Measurements from ENCODE around the gene ATOH8. TPM values are rescaled to one million over a fixed set of nuclear protein-coding genes. Genes with fewer than 3 reads are reported as not detected.

The ATOH8 gene
- total and polyA plus RNA-seq, 11 donors = 11.8 to 103 (median 19.0) TPM

- DNase-seq (peak in 2 of 5 donors; percentile 73 to 75), ATAC-seq (peak in 2 of 4 donors; percentile 1 to 11)
- H3K4me1 ChIP-seq = peaks cover 18 to 87% (median 75%) of the 10 kb centered on the region in 12 donors
- H3K36me3 ChIP-seq = no peaks in the 10 kb centered on the region
- intact Hi-C loops (cut with DNase I) = no loop called here
- no peaks in the 10 kb centered on the region for H3K9me3 ChIP-seq
- H3K27me3 ChIP-seq = no peaks in the 10 kb centered on the region
- H3K4me3 ChIP-seq = peak overlapping the region in 1 of 12 donors; percentile 12
- 37 to 53% (median 46%) methylated on average over 10 of the region's 10 CpGs for WGBS, 4 donors
- no peak for TF ChIP-seq POLR2A (IDR thresholded peaks at IDR 0.05)
- no peak for TF ChIP-seq CTCF (IDR thresholded peaks at IDR 0.05)
- H3K27ac ChIP-seq = peak overlapping the region; percentile 31 to 92 (median 75)
These were observed 8.8 kb upstream of the ATOH8 start for GRCh38 chr2:85744741-85745601.

- no peak for ATAC-seq
- Histone ChIP-seq H3K27ac (peak overlapping the region; percentile 31 to 92 (median 75)), H3K4me1 (peaks cover 18 to 90% (median 77%) of the 10 kb centered on the region in 12 donors), H3K27me3 (no peaks in the 10 kb centered on the region), H3K36me3 (no peaks in the 10 kb centered on the region), H3K9me3 (no peaks in the 10 kb centered on the region), H3K4me3 (peak overlapping the region in 1 of 12 donors; percentile 12)
- intact Hi-C loops (cut with DNase I) = no loop called here
- no peak for DNase-seq
- TF ChIP-seq POLR2A (IDR thresholded peaks at IDR 0.05) = no peak
- WGBS, 4 donors = 46 to 61% (median 57%) methylated on average over 8 of the region's 8 CpGs
These were observed 8.2 kb upstream of the ATOH8 start for GRCh38 chr2:85745619-85746018.

- Histone ChIP-seq H3K4me1 (peaks cover 22 to 90% (median 77%) of the 10 kb centered on the region in 12 donors), H3K27me3 (no peaks in the 10 kb centered on the region), H3K27ac (peak overlapping the region in 5 of 12 donors; percentile 28 to 86 (median 75)), H3K4me3 (no peak overlapping the region), H3K9me3 (no peaks in the 10 kb centered on the region), H3K36me3 (no peaks in the 10 kb centered on the region)
- TF ChIP-seq POLR2A (IDR thresholded peaks at IDR 0.05) = no peak
- no peak for TF ChIP-seq CTCF (IDR thresholded peaks at IDR 0.05)
- no peak for ATAC-seq
- intact Hi-C loops (cut with DNase I) = no loop called here
- 79 to 84% (median 82%) methylated on average over 8 of the region's 8 CpGs for WGBS, 4 donors
- peak in 1 of 5 donors; percentile 10 for DNase-seq
These were observed 7.3 kb upstream of the ATOH8 start for GRCh38 chr2:85746321-85747004.

GRCh38 chr2:85747441-85747840 is 6.3 kb upstream of the ATOH8 start:
- peak overlapping the region in 1 of 12 donors; percentile 96 for H3K27ac ChIP-seq
- intact Hi-C loops (cut with DNase I) = no loop called here
- TF ChIP-seq CTCF (IDR thresholded peaks at IDR 0.05) (no peak), POLR2A (IDR thresholded peaks at IDR 0.05) (no peak)
- H3K4me1 ChIP-seq = peaks cover 22 to 86% (median 73%) of the 10 kb centered on the region in 12 donors
- DNase-seq (peak in 1 of 5 donors; percentile 22), ATAC-seq (no peak)
- H3K36me3 ChIP-seq = no peaks in the 10 kb centered on the region
- no peaks in the 10 kb centered on the region for H3K9me3 ChIP-seq
- peaks cover 0 to 7% (median 0%) of the 10 kb centered on the region in 9 donors for H3K27me3 ChIP-seq
- no peak overlapping the region for H3K4me3 ChIP-seq
- 79 to 94% (median 90%) methylated on average over 3 of the region's 3 CpGs for WGBS, 4 donors

All from heart left ventricle (tissue), 16 donors.